ENCODE results near the gene TYMS.

Gene TYMS

DNA sequence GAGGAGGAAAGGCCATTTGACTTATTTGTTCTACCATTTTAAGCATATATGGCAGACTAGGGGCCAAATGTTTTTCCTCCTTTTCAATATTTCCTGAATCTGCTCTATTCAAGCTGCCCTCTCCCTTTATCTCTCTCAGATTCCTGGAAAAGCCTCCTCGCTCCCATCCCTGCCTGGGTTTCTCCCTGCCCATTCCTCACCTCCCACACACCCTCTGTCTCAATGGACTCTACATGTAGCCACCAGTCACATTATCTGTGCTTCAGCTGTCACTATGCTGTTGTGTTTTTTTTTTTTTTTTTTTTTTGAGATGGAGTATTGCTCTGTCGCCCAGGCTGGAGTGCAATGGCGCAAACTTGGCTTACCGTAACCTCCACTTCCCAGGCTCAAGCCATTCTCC lies 22.9 kb downstream of the TYMS start:
- TF ChIP-seq TCF12 (IDR thresholded peaks at IDR 0.05; ENCODE audit: low read depth) (no peak), EP300 (IDR thresholded peaks at IDR 0.05; ENCODE audit: borderline replicate concordance) (no peak), EGR1 (IDR thresholded peaks at IDR 0.05) (no peak), YY1 (IDR thresholded peaks at IDR 0.05; ENCODE audit: low read depth) (no peak), TAF1 (IDR thresholded peaks at IDR 0.05; ENCODE audit: low read depth) (no peak), FOXM1 (IDR thresholded peaks at IDR 0.05; ENCODE audit: borderline replicate concordance, low read depth) (no peak), RAD21 (IDR thresholded peaks at IDR 0.05; ENCODE audit: low read depth) (no peak), NFIC (IDR thresholded peaks at IDR 0.05) (no peak), CEBPB (IDR thresholded peaks at IDR 0.05) (no peak), ZBTB7A (IDR thresholded peaks at IDR 0.05; ENCODE audit: low read depth) (no peak)
- TF ChIP-seq, protein P1, sequence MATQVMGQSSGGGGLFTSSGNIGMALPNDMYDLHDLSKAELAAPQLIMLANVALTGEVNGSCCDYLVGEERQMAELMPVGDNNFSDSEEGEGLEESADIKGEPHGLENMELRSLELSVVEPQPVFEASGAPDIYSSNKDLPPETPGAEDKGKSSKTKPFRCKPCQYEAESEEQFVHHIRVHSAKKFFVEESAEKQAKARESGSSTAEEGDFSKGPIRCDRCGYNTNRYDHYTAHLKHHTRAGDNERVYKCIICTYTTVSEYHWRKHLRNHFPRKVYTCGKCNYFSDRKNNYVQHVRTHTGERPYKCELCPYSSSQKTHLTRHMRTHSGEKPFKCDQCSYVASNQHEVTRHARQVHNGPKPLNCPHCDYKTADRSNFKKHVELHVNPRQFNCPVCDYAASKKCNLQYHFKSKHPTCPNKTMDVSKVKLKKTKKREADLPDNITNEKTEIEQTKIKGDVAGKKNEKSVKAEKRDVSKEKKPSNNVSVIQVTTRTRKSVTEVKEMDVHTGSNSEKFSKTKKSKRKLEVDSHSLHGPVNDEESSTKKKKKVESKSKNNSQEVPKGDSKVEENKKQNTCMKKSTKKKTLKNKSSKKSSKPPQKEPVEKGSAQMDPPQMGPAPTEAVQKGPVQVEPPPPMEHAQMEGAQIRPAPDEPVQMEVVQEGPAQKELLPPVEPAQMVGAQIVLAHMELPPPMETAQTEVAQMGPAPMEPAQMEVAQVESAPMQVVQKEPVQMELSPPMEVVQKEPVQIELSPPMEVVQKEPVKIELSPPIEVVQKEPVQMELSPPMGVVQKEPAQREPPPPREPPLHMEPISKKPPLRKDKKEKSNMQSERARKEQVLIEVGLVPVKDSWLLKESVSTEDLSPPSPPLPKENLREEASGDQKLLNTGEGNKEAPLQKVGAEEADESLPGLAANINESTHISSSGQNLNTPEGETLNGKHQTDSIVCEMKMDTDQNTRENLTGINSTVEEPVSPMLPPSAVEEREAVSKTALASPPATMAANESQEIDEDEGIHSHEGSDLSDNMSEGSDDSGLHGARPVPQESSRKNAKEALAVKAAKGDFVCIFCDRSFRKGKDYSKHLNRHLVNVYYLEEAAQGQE (IDR thresholded peaks at IDR 0.05; ENCODE audit: low read depth): no peak
- TF ChIP-seq, protein P2, sequence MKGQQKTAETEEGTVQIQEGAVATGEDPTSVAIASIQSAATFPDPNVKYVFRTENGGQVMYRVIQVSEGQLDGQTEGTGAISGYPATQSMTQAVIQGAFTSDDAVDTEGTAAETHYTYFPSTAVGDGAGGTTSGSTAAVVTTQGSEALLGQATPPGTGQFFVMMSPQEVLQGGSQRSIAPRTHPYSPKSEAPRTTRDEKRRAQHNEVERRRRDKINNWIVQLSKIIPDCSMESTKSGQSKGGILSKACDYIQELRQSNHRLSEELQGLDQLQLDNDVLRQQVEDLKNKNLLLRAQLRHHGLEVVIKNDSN (IDR thresholded peaks at IDR 0.05): no peak

DNA sequence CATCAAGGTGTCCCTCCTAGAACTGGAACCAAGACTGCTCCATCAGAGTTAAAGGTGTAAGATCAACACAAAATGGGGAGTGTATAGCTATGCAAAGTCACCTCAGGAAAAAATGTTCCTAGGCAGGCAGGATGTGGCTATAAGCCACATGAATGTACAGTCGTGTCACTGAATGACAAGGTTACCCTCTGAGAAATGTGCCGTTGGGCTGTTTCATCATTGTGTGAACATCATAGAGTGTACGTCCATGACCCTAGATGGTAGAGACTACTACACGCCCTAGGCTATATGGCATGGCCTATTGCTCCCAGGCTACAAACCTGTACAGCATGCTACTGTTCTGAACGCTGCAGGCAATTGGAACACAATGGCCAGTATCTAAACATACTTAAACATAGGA lies 24.5 kb downstream of the TYMS start:
- TF ChIP-seq, protein P2 (IDR thresholded peaks at IDR 0.05): no peak
- TF ChIP-seq CREB1 (IDR thresholded peaks at IDR 0.05; ENCODE audit: low read depth): no peak
- no peak for TF ChIP-seq CEBPB (IDR thresholded peaks at IDR 0.05)
- no peak for TF ChIP-seq ZBTB7A (IDR thresholded peaks at IDR 0.05; ENCODE audit: low read depth)
- no peak for TF ChIP-seq TCF12 (IDR thresholded peaks at IDR 0.05; ENCODE audit: low read depth)
- no peak for TF ChIP-seq YY1 (IDR thresholded peaks at IDR 0.05; ENCODE audit: low read depth)
- no peak for TF ChIP-seq TAF1 (IDR thresholded peaks at IDR 0.05; ENCODE audit: low read depth)
- no peak for TF ChIP-seq EGR1 (IDR thresholded peaks at IDR 0.05)
- no peak for TF ChIP-seq TEAD4 (IDR thresholded peaks at IDR 0.05)
- TF ChIP-seq, protein P3, sequence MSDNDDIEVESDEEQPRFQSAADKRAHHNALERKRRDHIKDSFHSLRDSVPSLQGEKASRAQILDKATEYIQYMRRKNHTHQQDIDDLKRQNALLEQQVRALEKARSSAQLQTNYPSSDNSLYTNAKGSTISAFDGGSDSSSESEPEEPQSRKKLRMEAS (IDR thresholded peaks at IDR 0.05): no peak
- TF ChIP-seq FOXM1 (IDR thresholded peaks at IDR 0.05; ENCODE audit: borderline replicate concordance, low read depth): no peak
- no peak for TF ChIP-seq NFIC (IDR thresholded peaks at IDR 0.05)
- TF ChIP-seq, protein P1 (IDR thresholded peaks at IDR 0.05; ENCODE audit: low read depth): no peak
- no peak for TF ChIP-seq EP300 (IDR thresholded peaks at IDR 0.05; ENCODE audit: borderline replicate concordance)
- TF ChIP-seq RAD21 (IDR thresholded peaks at IDR 0.05; ENCODE audit: low read depth): no peak

DNA sequence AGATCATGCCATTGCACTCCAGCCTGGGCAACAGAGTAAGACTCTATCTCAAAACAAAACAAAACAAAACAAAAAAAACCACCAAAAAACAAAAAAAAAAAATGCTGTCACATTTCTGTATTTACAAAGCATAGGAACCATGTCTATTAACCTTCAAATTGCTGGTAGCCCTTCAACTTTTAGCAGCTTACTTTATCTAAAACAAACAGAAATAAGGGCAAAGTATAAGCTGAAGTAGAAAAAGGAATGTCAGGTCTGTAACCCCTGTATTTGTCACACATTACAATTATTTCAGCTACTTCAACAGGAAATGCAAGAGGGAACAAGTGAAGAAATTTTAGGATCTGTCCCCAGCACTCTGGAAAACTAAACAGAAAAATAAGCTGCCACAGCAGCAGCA lies 25.4 kb downstream of the TYMS start:
- TF ChIP-seq RAD21 (IDR thresholded peaks at IDR 0.05; ENCODE audit: low read depth) (no peak), CEBPB (IDR thresholded peaks at IDR 0.05) (no peak), EP300 (IDR thresholded peaks at IDR 0.05; ENCODE audit: borderline replicate concordance) (no peak), FOXM1 (IDR thresholded peaks at IDR 0.05; ENCODE audit: borderline replicate concordance, low read depth) (no peak), YY1 (IDR thresholded peaks at IDR 0.05; ENCODE audit: low read depth) (no peak), EGR1 (IDR thresholded peaks at IDR 0.05) (no peak), TCF12 (IDR thresholded peaks at IDR 0.05; ENCODE audit: low read depth) (no peak), TAF1 (IDR thresholded peaks at IDR 0.05; ENCODE audit: low read depth) (no peak)
- TF ChIP-seq, protein P2 (IDR thresholded peaks at IDR 0.05): no peak
- TF ChIP-seq, protein P3 (IDR thresholded peaks at IDR 0.05): no peak

DNA sequence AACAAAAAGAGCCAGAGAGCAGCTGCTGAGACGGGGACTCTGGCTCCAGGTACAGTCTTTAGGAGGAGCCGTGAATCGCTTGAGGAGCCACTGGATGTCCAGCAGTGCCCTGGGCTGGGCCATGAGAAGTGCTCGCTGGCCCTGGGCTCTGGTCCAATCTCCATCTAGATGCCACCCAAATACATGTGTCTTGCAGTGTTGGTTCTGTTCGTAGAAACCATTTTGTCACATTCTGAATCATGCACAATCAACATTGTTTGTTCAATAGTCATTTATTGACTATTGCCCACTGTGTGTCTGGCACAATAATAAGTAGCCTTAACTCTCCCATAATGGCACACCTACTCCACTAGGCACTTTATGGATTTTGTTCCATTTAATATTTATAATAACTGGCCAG lies 26.1 kb downstream of the TYMS start:
- TF ChIP-seq ZBTB7A (IDR thresholded peaks at IDR 0.05; ENCODE audit: low read depth): no peak
- no peak for TF ChIP-seq EGR1 (IDR thresholded peaks at IDR 0.05)
- no peak for TF ChIP-seq EP300 (IDR thresholded peaks at IDR 0.05; ENCODE audit: borderline replicate concordance)
- TF ChIP-seq RAD21 (IDR thresholded peaks at IDR 0.05; ENCODE audit: low read depth): no peak
- no peak for TF ChIP-seq CEBPB (IDR thresholded peaks at IDR 0.05)
- TF ChIP-seq, protein P2 (IDR thresholded peaks at IDR 0.05): no peak
- TF ChIP-seq TAF1 (IDR thresholded peaks at IDR 0.05; ENCODE audit: low read depth): no peak
- TF ChIP-seq TCF12 (IDR thresholded peaks at IDR 0.05; ENCODE audit: low read depth): no peak
- TF ChIP-seq, protein P1 (IDR thresholded peaks at IDR 0.05; ENCODE audit: low read depth): no peak
- no peak for TF ChIP-seq YY1 (IDR thresholded peaks at IDR 0.05; ENCODE audit: low read depth)
- TF ChIP-seq TEAD4 (IDR thresholded peaks at IDR 0.05): no peak
- TF ChIP-seq NFIC (IDR thresholded peaks at IDR 0.05): no peak
- TF ChIP-seq CREB1 (IDR thresholded peaks at IDR 0.05; ENCODE audit: low read depth): no peak
- no peak for TF ChIP-seq FOXM1 (IDR thresholded peaks at IDR 0.05; ENCODE audit: borderline replicate concordance, low read depth)
- TF ChIP-seq, protein P3 (IDR thresholded peaks at IDR 0.05): no peak
